SK-N-SH (cell line): ENCODE data around the gene DISP1. TPM values are rescaled to one million over a fixed set of nuclear protein-coding genes. Genes with fewer than 3 reads are reported as not detected.

Experiments
- polyA plus RNA-seq, 3 experiments: library from polyadenylated mRNA; depleted of rRNA; stranded (reverse); fragments of >200 nt; gene quantifications; 2 replicates each; pipeline ENCODE4 v1.2.3, GENCODE V29; 2012

Gene DISP1
- polyA plus RNA-seq, 1 of the 3 experiments (the other 2 are of a cell fraction): 4.4 TPM

Other genes with a start within 250 kb of the DISP1 start
- 4.6 and 6.3 TPM in 2 replicates for gene TAF1A, start 225.1 kb upstream of the DISP1 start, polyA plus RNA-seq (2012; rRNA removed)
- 47.0 and 51.4 TPM in 2 replicates for gene MIA3, start 196.9 kb upstream of the DISP1 start, polyA plus RNA-seq (2012; rRNA removed)
- 20.8 and 31.7 TPM in 2 replicates for gene AIDA, start 102.5 kb upstream of the DISP1 start, polyA plus RNA-seq (2012; rRNA removed)
- gene BROX, start 102.5 kb upstream of the DISP1 start, polyA plus RNA-seq (2012; rRNA removed): 3.8 and 4.0 TPM in 2 replicates
- gene FAM177B, start 77.8 kb upstream of the DISP1 start, polyA plus RNA-seq (2012; rRNA removed): not detected in 2 replicates